SH-SY5Y (cell line): Measurements from ENCODE around the gene CRMP1.

Experiments used
- GATA2 ChIP-seq: IDR thresholded peaks from 2 replicates; pipeline ENCODE4 v1.6.1; 2011; ENCODE audit warnings: mild to moderate bottlenecking, low read depth, low read length
- GATA3 ChIP-seq: IDR thresholded peaks from 2 replicates; pipeline ENCODE4 v1.6.1; 2011; ENCODE audit warnings: low read depth, mild to moderate bottlenecking, low read length, moderate library complexity

- TF ChIP-seq GATA2 (no peak), GATA3 (no peak)
Measured at GRCh38 chr4:5867866-5868265, 25.0 kb downstream of the CRMP1 start.
